Measurements from ENCODE around the gene CLEC9A. TPM values are rescaled to one million over a fixed set of nuclear protein-coding genes. Genes with fewer than 3 reads are reported as not detected.

CLEC9A gene
- total RNA-seq, 2 donors from 2014 or later, result not detected

DNA sequence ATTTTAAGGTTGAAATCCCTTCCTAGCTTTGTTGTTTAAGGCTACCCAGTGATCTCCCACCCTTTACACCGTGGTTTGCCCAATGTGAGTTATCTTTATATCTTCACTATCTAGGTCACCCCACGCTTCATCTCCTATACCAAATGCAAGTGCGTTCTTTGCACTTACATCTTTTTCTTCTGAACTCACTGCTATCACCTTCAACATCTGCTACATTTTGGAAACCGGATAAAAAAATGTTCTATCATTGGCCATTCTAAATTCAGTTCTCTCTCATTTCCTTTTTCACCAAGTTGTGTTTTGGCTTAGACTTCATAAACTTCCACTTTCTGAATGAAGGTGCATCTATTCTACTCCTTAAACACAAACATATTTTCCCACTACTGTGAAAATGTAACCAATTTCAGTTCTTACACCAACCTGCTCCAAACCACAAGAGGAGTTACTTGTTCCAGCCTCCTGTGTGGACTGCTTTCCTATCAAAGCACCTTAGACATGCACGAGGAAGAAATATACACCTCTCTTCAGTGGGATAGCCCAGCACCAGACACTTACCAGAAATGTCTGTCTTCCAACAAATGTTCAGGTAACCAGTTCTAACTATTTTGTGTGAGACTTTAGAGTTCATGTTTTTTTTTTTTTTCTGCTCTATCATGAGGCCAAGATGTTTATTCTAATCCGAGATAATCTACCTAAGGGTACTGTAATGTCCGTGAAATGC lies 21.9 kb downstream of the CLEC9A start:
- WGBS, 2 experiments (ENCODE audit: insufficient coverage in 1 of 2, insufficient read length in 1 of 2), result 90 to 94% methylated on average over 6 to 7 of the region's 7 CpGs
- Mint-ChIP-seq H3K4me1 (peaks cover 5% of the 10 kb centered on the region), H3K36me3 (ENCODE audit: low read depth) (no peaks in the 10 kb centered on the region), H3K27ac (no peak overlapping the region), H3K4me3 (no peak overlapping the region), H3K27me3 (ENCODE audit: insufficient read depth) (peaks cover 3% of the 10 kb centered on the region), H3K9me3 (peaks cover 4% of the 10 kb centered on the region)
- Histone ChIP-seq H3K27me3 (ENCODE audit: control insufficient read depth, insufficient read depth, low read length, poor library complexity, severe bottlenecking) (no peaks in the 10 kb centered on the region), H3K27ac (ENCODE audit: low read depth, low read length) (no peak overlapping the region), H3K36me3 (ENCODE audit: control insufficient read depth, insufficient read depth, low read length) (no peaks in the 10 kb centered on the region), H3K4me3 (ENCODE audit: low read length) (no peak overlapping the region), H3K9me3 (ENCODE audit: control insufficient read depth, low read length) (no peaks in the 10 kb centered on the region), H3K4me1 (ENCODE audit: control insufficient read depth, insufficient read depth, low read length) (no peaks in the 10 kb centered on the region), H3K9ac (ENCODE audit: extremely low read depth, low read length, poor library complexity, severe bottlenecking) (no peak overlapping the region)
- TF ChIP-seq, protein P1, sequence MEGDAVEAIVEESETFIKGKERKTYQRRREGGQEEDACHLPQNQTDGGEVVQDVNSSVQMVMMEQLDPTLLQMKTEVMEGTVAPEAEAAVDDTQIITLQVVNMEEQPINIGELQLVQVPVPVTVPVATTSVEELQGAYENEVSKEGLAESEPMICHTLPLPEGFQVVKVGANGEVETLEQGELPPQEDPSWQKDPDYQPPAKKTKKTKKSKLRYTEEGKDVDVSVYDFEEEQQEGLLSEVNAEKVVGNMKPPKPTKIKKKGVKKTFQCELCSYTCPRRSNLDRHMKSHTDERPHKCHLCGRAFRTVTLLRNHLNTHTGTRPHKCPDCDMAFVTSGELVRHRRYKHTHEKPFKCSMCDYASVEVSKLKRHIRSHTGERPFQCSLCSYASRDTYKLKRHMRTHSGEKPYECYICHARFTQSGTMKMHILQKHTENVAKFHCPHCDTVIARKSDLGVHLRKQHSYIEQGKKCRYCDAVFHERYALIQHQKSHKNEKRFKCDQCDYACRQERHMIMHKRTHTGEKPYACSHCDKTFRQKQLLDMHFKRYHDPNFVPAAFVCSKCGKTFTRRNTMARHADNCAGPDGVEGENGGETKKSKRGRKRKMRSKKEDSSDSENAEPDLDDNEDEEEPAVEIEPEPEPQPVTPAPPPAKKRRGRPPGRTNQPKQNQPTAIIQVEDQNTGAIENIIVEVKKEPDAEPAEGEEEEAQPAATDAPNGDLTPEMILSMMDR (conservative IDR thresholded peaks at IDR 0.05), result no peak
- no peak for DNase-seq

DNA sequence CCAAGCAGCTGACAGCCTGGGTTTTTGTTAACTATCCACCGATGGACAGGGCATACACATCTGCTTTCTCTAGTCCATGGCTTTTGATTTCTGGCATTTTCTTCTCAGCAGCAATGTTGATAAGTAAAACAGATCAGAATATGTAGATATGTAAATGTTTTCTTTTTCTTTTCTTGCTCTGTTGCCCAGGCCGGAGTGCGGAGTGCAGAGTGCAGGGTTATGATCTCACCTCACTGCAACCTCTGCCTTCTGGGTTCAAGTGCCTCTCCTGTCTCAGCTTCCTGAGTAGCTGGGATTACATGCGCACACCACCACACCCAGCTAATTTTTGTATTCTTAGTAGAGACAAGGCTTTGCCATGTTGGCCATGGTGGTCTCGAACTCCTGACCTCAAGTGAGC lies 27.9 kb downstream of the CLEC9A start:
- DNase-seq, result no peak
- 94% methylated on average over 5 of the region's 5 CpGs; no CpG with 5 or more reads in 1 of the 2 experiments for WGBS, 2 experiments (ENCODE audit: insufficient coverage in 1 of 2, insufficient read length in 1 of 2)
- Mint-ChIP-seq H3K9me3 (no peaks in the 10 kb centered on the region), H3K27ac (no peak overlapping the region), H3K4me3 (no peak overlapping the region), H3K4me1 (no peaks in the 10 kb centered on the region), H3K36me3 (ENCODE audit: low read depth) (no peaks in the 10 kb centered on the region), H3K27me3 (ENCODE audit: insufficient read depth) (no peaks in the 10 kb centered on the region)
- TF ChIP-seq, protein P1 (conservative IDR thresholded peaks at IDR 0.05), result no peak
- no peaks in the 10 kb centered on the region for H3K36me3 ChIP-seq (ENCODE audit: control insufficient read depth, insufficient read depth, low read length)
- no peak overlapping the region for H3K27ac ChIP-seq (ENCODE audit: low read depth, low read length)
- H3K4me1 ChIP-seq (ENCODE audit: control insufficient read depth, insufficient read depth, low read length), result no peaks in the 10 kb centered on the region
- H3K4me3 ChIP-seq (ENCODE audit: low read length), result no peak overlapping the region
- no peak overlapping the region for H3K9ac ChIP-seq (ENCODE audit: extremely low read depth, low read length, poor library complexity, severe bottlenecking)
- no peaks in the 10 kb centered on the region for H3K27me3 ChIP-seq (ENCODE audit: control insufficient read depth, insufficient read depth, low read length, poor library complexity, severe bottlenecking)
- no peaks in the 10 kb centered on the region for H3K9me3 ChIP-seq (ENCODE audit: control insufficient read depth, low read length)

DNA sequence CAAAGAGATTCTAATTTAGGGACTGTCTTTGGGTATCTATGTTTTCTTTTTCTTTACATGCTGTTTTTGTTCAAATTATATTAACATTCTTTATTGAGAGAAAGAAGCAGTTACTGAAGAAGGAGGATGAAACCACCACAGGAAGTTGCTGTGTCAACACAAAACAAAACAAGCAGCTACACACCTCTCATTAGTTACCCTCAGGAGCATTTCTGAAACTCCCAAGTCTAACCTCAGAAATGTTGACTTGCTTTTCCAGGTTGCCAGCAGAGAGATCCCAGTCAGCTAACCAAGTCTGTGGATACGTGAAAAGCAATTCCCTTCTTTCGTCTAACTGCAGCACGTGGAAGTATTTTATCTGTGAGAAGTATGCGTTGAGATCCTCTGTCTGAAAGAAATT lies 34.8 kb downstream of the CLEC9A start:
- no peak overlapping the region for H3K4me3 ChIP-seq (ENCODE audit: low read length)
- Mint-ChIP-seq H3K27ac (no peak overlapping the region), H3K27me3 (ENCODE audit: insufficient read depth) (no peaks in the 10 kb centered on the region), H3K4me3 (no peak overlapping the region), H3K36me3 (ENCODE audit: low read depth) (no peaks in the 10 kb centered on the region), H3K9me3 (no peaks in the 10 kb centered on the region), H3K4me1 (peaks cover 3% of the 10 kb centered on the region)
- H3K9me3 ChIP-seq (ENCODE audit: control insufficient read depth, low read length), result no peaks in the 10 kb centered on the region
- no peaks in the 10 kb centered on the region for H3K36me3 ChIP-seq (ENCODE audit: control insufficient read depth, insufficient read depth, low read length)
- 91 to 100% methylated on average over 1 to 4 of the region's 4 CpGs for WGBS, 2 experiments (ENCODE audit: insufficient coverage in 1 of 2, insufficient read length in 1 of 2)
- no peak overlapping the region for H3K27ac ChIP-seq (ENCODE audit: low read depth, low read length)
- TF ChIP-seq, protein P1 (conservative IDR thresholded peaks at IDR 0.05), result no peak
- no peak for DNase-seq
- no peaks in the 10 kb centered on the region for H3K4me1 ChIP-seq (ENCODE audit: control insufficient read depth, insufficient read depth, low read length)
- no peaks in the 10 kb centered on the region for H3K27me3 ChIP-seq (ENCODE audit: control insufficient read depth, insufficient read depth, low read length, poor library complexity, severe bottlenecking)
- H3K9ac ChIP-seq (ENCODE audit: extremely low read depth, low read length, poor library complexity, severe bottlenecking), result no peak overlapping the region

Measured in endodermal cell (in vitro differentiated cells).